ENCODE data around the gene SRL. TPM values are rescaled to one million over a fixed set of nuclear protein-coding genes. Genes with fewer than 3 reads are reported as not detected.

The SRL gene
- total and polyA plus RNA-seq, 2 donors from 2014 or later, result 2.6 to 3.3 TPM

- H3K4me1 ChIP-seq (ENCODE audit: control insufficient read depth in 2 of 3, insufficient read depth in 2 of 3, low read depth in 1 of 3, low read length in 3 of 3), result peaks cover 0 to 2% (median 0%) of the 10 kb centered on the region in 3 donors
- intact Hi-C loops (cut with DNase I), result no loop called here
- no peak overlapping the region for H3K4me3 ChIP-seq (ENCODE audit: low read length in 3 of 3)
- no peak overlapping the region for H3K9ac ChIP-seq (ENCODE audit: low read length in 3 of 3)
- H3K9me3 ChIP-seq (ENCODE audit: control insufficient read depth in 2 of 3, insufficient read depth in 1 of 3, low read length in 3 of 3), result no peaks in the 10 kb centered on the region
- DNase-seq (no peak), FAIRE-seq (no peak)
- H3K27me3 ChIP-seq (ENCODE audit: control insufficient read depth, insufficient read depth, low read length), result no peaks in the 10 kb centered on the region
- TF ChIP-seq CTCF (IDR thresholded peaks at IDR 0.05; ENCODE audit: borderline replicate concordance, extremely low read depth, insufficient read depth), result no peak
- no peaks in the 10 kb centered on the region for H3K36me3 ChIP-seq (ENCODE audit: control insufficient read depth in 2 of 3, insufficient read depth in 3 of 3, low read length in 3 of 3)
- H3K27ac ChIP-seq (ENCODE audit: low read depth in 2 of 2, low read length in 2 of 2), result no peak overlapping the region
These were observed 43.1 kb downstream of the SRL start for GRCh38 chr16:4198816-4199215.

GRCh38 chr16:4194661-4195060 lies 47.2 kb downstream of the SRL start:
- TF ChIP-seq CTCF (IDR thresholded peaks at IDR 0.05; ENCODE audit: borderline replicate concordance, extremely low read depth, insufficient read depth), result no peak
- no peak overlapping the region for H3K27ac ChIP-seq (ENCODE audit: low read depth in 2 of 2, low read length in 2 of 2)
- intact Hi-C loops (cut with DNase I), result no loop called here

GRCh38 chr16:4193920-4194319 lies 48.0 kb downstream of the SRL start:
- Histone ChIP-seq H3K4me1 (ENCODE audit: control insufficient read depth in 2 of 3, insufficient read depth in 2 of 3, low read depth in 1 of 3, low read length in 3 of 3) (no peaks in the 10 kb centered on the region), H3K36me3 (ENCODE audit: control insufficient read depth in 2 of 3, insufficient read depth in 3 of 3, low read length in 3 of 3) (no peaks in the 10 kb centered on the region), H3K4me3 (ENCODE audit: low read length in 3 of 3) (no peak overlapping the region), H3K27ac (ENCODE audit: low read depth in 2 of 2, low read length in 2 of 2) (no peak overlapping the region), H3K9ac (ENCODE audit: low read length in 3 of 3) (no peak overlapping the region), H3K27me3 (ENCODE audit: control insufficient read depth, insufficient read depth, low read length) (no peaks in the 10 kb centered on the region), H3K9me3 (ENCODE audit: control insufficient read depth in 2 of 3, insufficient read depth in 1 of 3, low read length in 3 of 3) (no peaks in the 10 kb centered on the region)
- DNase-seq (no peak), FAIRE-seq (no peak)
- intact Hi-C loops (cut with DNase I), result no loop called here
- TF ChIP-seq CTCF (IDR thresholded peaks at IDR 0.05; ENCODE audit: borderline replicate concordance, extremely low read depth, insufficient read depth), result no peak

More at GRCh38 chr16:4194661-4195060, 47.2 kb downstream of the SRL start:
- Histone ChIP-seq H3K27me3 (ENCODE audit: control insufficient read depth, insufficient read depth, low read length) (no peaks in the 10 kb centered on the region), H3K4me3 (ENCODE audit: low read length in 3 of 3) (no peak overlapping the region), H3K4me1 (ENCODE audit: control insufficient read depth in 2 of 3, insufficient read depth in 2 of 3, low read depth in 1 of 3, low read length in 3 of 3) (no peaks in the 10 kb centered on the region), H3K9me3 (ENCODE audit: control insufficient read depth in 2 of 3, insufficient read depth in 1 of 3, low read length in 3 of 3) (no peaks in the 10 kb centered on the region), H3K36me3 (ENCODE audit: control insufficient read depth in 2 of 3, insufficient read depth in 3 of 3, low read length in 3 of 3) (no peaks in the 10 kb centered on the region), H3K9ac (ENCODE audit: low read length in 3 of 3) (no peak overlapping the region)
- FAIRE-seq, result no peak
- no peak for DNase-seq

GRCh38 chr16:4192206-4192605 lies 49.7 kb downstream of the SRL start:
- FAIRE-seq (no peak), DNase-seq (no peak)
- Histone ChIP-seq H3K4me3 (ENCODE audit: low read length in 3 of 3) (no peak overlapping the region), H3K4me1 (ENCODE audit: control insufficient read depth in 2 of 3, insufficient read depth in 2 of 3, low read depth in 1 of 3, low read length in 3 of 3) (no peaks in the 10 kb centered on the region), H3K27ac (ENCODE audit: low read depth in 2 of 2, low read length in 2 of 2) (no peak overlapping the region), H3K9me3 (ENCODE audit: control insufficient read depth in 2 of 3, insufficient read depth in 1 of 3, low read length in 3 of 3) (no peaks in the 10 kb centered on the region), H3K9ac (ENCODE audit: low read length in 3 of 3) (no peak overlapping the region), H3K36me3 (ENCODE audit: control insufficient read depth in 2 of 3, insufficient read depth in 3 of 3, low read length in 3 of 3) (no peaks in the 10 kb centered on the region), H3K27me3 (ENCODE audit: control insufficient read depth, insufficient read depth, low read length) (no peaks in the 10 kb centered on the region)
- no peak for TF ChIP-seq CTCF (IDR thresholded peaks at IDR 0.05; ENCODE audit: borderline replicate concordance, extremely low read depth, insufficient read depth)
- intact Hi-C loops (cut with DNase I), result no loop called here
